Spleen (tissue), 11 donors: ENCODE data around the gene XYLT1. TPM values are rescaled to one million over a fixed set of nuclear protein-coding genes. Genes with fewer than 3 reads are reported as not detected.

Experiments used
- DNase-seq: peaks from one replicate; pipeline ENCODE4 v3.0.0-alpha.2; 2020
- H3K27ac ChIP-seq, 8 donors: fragments of 200-600 bp; sonication (generic) in 7 of 8; 1 replicate in 4 of 8; 2 replicates in 4 of 8; pipeline versions ENCODE4 v1.5.0 to v1.8.0; 2016 to 2021; ENCODE audit warnings: inconsistent platforms in 4 of 8, mild to moderate bottlenecking in 4 of 8, moderate library complexity in 1 of 8
- H3K27me3 ChIP-seq, 7 donors: fragments of 200-600 bp; sonication (generic) in 6 of 7; replicated peaks in 1 of 7; 1 replicate in 4 of 7; 2 replicates in 3 of 7; pipeline versions ENCODE4 v1.5.0 to v1.8.0; 2016 to 2021; ENCODE audit warnings: inconsistent platforms in 3 of 7, mild to moderate bottlenecking in 1 of 7
- H3K36me3 ChIP-seq, 6 donors: fragments of 200-600 bp; sonication (generic) in 5 of 6; 1 replicate in 4 of 6; 2 replicates in 2 of 6; pipeline versions ENCODE4 v1.5.0 to v1.8.0; 2016 to 2021; ENCODE audit warnings: inconsistent platforms in 2 of 6
- H3K4me1 ChIP-seq, 6 donors: fragments of 200-600 bp; sonication (generic) in 5 of 6; 1 replicate in 3 of 6; 2 replicates in 3 of 6; pipeline versions ENCODE4 v1.5.0 to v1.8.0; 2016 to 2021; ENCODE audit warnings: inconsistent platforms in 3 of 6
- H3K4me3 ChIP-seq, 8 donors: fragments of 200-600 bp; sonication (generic) in 7 of 8; 1 replicate in 4 of 8; 2 replicates in 4 of 8; pipeline versions ENCODE4 v1.5.0 to v1.8.0; 2016 to 2021; ENCODE audit warnings: inconsistent platforms in 4 of 8, mild to moderate bottlenecking in 4 of 8, moderate library complexity in 2 of 8
- H3K9me3 ChIP-seq, 8 donors: fragments of 200-600 bp; sonication (generic) in 7 of 8; 1 replicate in 4 of 8; 2 replicates in 4 of 8; pipeline versions ENCODE4 v1.5.0 to v1.8.0; 2016 to 2021; ENCODE audit warnings: inconsistent platforms in 4 of 8
- CTCF ChIP-seq, 11 experiments: fragments of 200-600 bp in 7 of 11; fragments of 450-650 bp in 4 of 11; sonication (generic) in 4 of 11; IDR thresholded peaks in 8 of 11; conservative IDR thresholded peaks in 3 of 11; 1 replicate in 7 of 11; 2 replicates in 4 of 11; pipeline versions ENCODE4 v1.4.0 to v1.8.0; 2016 to 2021; ENCODE audit warnings: antibody characterized with exemption in 11 of 11, inconsistent platforms in 4 of 11, mild to moderate bottlenecking in 1 of 11
- POLR2A ChIP-seq, 3 donors: fragments of 450-650 bp; IDR thresholded peaks; one replicate each; pipeline ENCODE4 v1.5.1; 2017; ENCODE audit warnings: antibody characterized with exemption in 3 of 3, mild to moderate bottlenecking in 1 of 3
- POLR2AphosphoS5 ChIP-seq, 3 donors: sonication (generic); formaldehyde crosslinking; IDR thresholded peaks; one replicate each; pipeline ENCODE4 v1.5.1; 2017; ENCODE audit warnings: antibody characterized with exemption in 3 of 3
- WGBS, 5 donors: extraction: QIAGEN DNeasy Blood & Tissue Kit in 3 of 5; methylation state at CpG; one replicate each; pipeline versions ENCODE4 v1.1.5 to v1.1.7; 2013 to 2018; 5-methylcytosine and 5-hydroxymethylcytosine counted together
- intact Hi-C: fragments of 100-400 bp; cut with DNase I; formaldehyde crosslinking; loops from one replicate; pipeline ENCODE4 v1.15.0; 2023; ENCODE audit warnings: low total_unique reads
- polyA plus RNA-seq, 3 donors: library from polyadenylated mRNA; stranded (reverse); fragments of 200-250 nt; gene quantifications; one replicate each; pipeline ENCODE4 v1.2.1, GENCODE V29; 2013
- total RNA-seq, 7 donors: library from RNA; depleted of rRNA in 3 of 7; stranded (reverse); fragments of >200 nt in 3 of 7; fragmentation: NEBNext Ultra II Directional in 4 of 7; extraction: Animal tissue kit (Norgen Biotek cat#: 25700) in 4 of 7; gene quantifications; one replicate each; pipeline versions ENCODE4 v1.1.0 to v1.2.1, GENCODE V29; 2016 to 2021
- donor health status: healthy with polysubstance abuse.
- donor health status: DM: no; HTN: no; CAD: no; lungs with moderate emphysema.
- donor health status: DM: no; HTN: no; CAD: no.
- donor health status: Bipolar disorder and iron deficiency.
- donor health status: healthy.
- donor health status: DM: no; HTN: no; CAD: no.
- donor health status: DM: yes; HTN: yes; CAD: no.

XYLT1 gene
- total and polyA plus RNA-seq, 10 donors: 2.1 to 40.7 (median 23.5) TPM

GRCh38 chr16:17162560-17162959 is 308.2 kb downstream of the XYLT1 start:
- intact Hi-C loops: no loop called here
- H3K27ac ChIP-seq: peak overlapping the region in 1 of 8 donors; percentile 21
- no peak for DNase-seq
- no peak overlapping the region for H3K4me3 ChIP-seq
- no peak for TF ChIP-seq POLR2A (IDR thresholded peaks at IDR 0.05)
- no peak for TF ChIP-seq POLR2AphosphoS5 (IDR thresholded peaks at IDR 0.05)
- TF ChIP-seq CTCF (IDR thresholded peaks at IDR 0.05 in 8 of 11, conservative IDR thresholded peaks at IDR 0.05 in 3 of 11): no peak
- no peaks in the 10 kb centered on the region for H3K9me3 ChIP-seq
- no peaks in the 10 kb centered on the region for H3K27me3 ChIP-seq
- peaks cover 0 to 40% (median 0%) of the 10 kb centered on the region in 6 donors for H3K36me3 ChIP-seq
- 71 to 87% (median 83%) methylated on average over 3 of the region's 3 CpGs for WGBS, 5 donors
- H3K4me1 ChIP-seq: peaks cover 0 to 48% (median 16%) of the 10 kb centered on the region in 6 donors

- Histone ChIP-seq H3K27ac (no peak overlapping the region), H3K9me3 (no peaks in the 10 kb centered on the region), H3K4me3 (no peak overlapping the region), H3K27me3 (no peaks in the 10 kb centered on the region), H3K36me3 (peaks cover 0 to 47% (median 0%) of the 10 kb centered on the region in 6 donors), H3K4me1 (peaks cover 0 to 39% (median 12%) of the 10 kb centered on the region in 6 donors)
- 87 to 90% (median 88%) methylated on average over 17 of the region's 17 CpGs for WGBS, 5 donors
- no peak for DNase-seq
- TF ChIP-seq CTCF (IDR thresholded peaks at IDR 0.05 in 8 of 11, conservative IDR thresholded peaks at IDR 0.05 in 3 of 11) (no peak), POLR2A (IDR thresholded peaks at IDR 0.05) (no peak), POLR2AphosphoS5 (IDR thresholded peaks at IDR 0.05) (no peak)
- intact Hi-C loops: no loop called here
These were observed 309.8 kb downstream of the XYLT1 start for GRCh38 chr16:17160920-17161431.

- TF ChIP-seq CTCF (IDR thresholded peaks at IDR 0.05 in 8 of 11, conservative IDR thresholded peaks at IDR 0.05 in 3 of 11): no peak
- no peak for TF ChIP-seq POLR2AphosphoS5 (IDR thresholded peaks at IDR 0.05)
- TF ChIP-seq POLR2A (IDR thresholded peaks at IDR 0.05): no peak
- Histone ChIP-seq H3K36me3 (peaks cover 0 to 45% (median 0%) of the 10 kb centered on the region in 6 donors), H3K4me1 (peaks cover 0 to 41% (median 13%) of the 10 kb centered on the region in 6 donors), H3K9me3 (no peaks in the 10 kb centered on the region), H3K27me3 (no peaks in the 10 kb centered on the region), H3K27ac (no peak overlapping the region), H3K4me3 (no peak overlapping the region)
- intact Hi-C loops: no loop called here
- 79 to 87% (median 86%) methylated on average over 16 to 18 of the region's 18 CpGs for WGBS, 5 donors
- DNase-seq: no peak
These were observed 310.4 kb downstream of the XYLT1 start for GRCh38 chr16:17160285-17160853.

- H3K27ac ChIP-seq: no peak overlapping the region
- intact Hi-C loops: no loop called here
- no peaks in the 10 kb centered on the region for H3K27me3 ChIP-seq
- peaks cover 0 to 45% (median 0%) of the 10 kb centered on the region in 6 donors for H3K36me3 ChIP-seq
- no peak for DNase-seq
- WGBS, 5 donors: 87 to 95% (median 90%) methylated on average over 12 of the region's 12 CpGs
- TF ChIP-seq POLR2AphosphoS5 (IDR thresholded peaks at IDR 0.05) (no peak), CTCF (IDR thresholded peaks at IDR 0.05 in 8 of 11, conservative IDR thresholded peaks at IDR 0.05 in 3 of 11) (no peak), POLR2A (IDR thresholded peaks at IDR 0.05) (no peak)
- H3K4me3 ChIP-seq: no peak overlapping the region
- H3K9me3 ChIP-seq: no peaks in the 10 kb centered on the region
- H3K4me1 ChIP-seq: peaks cover 0 to 41% (median 13%) of the 10 kb centered on the region in 6 donors
These were observed 311.1 kb downstream of the XYLT1 start for GRCh38 chr16:17159617-17160016.
